Esophagus (tissue), 2 donors: ENCODE data around the gene ZNF837. TPM values are rescaled to one million over a fixed set of nuclear protein-coding genes. Genes with fewer than 3 reads are reported as not detected.

Experiments
- H3K27ac ChIP-seq, 2 donors: one replicate each; pipeline ENCODE4 v1.5.1; 2013; ENCODE audit warnings: low read depth in 2 of 2, mild to moderate bottlenecking in 2 of 2, inconsistent platforms in 1 of 2, low read length in 1 of 2, moderate library complexity in 1 of 2
- H3K27me3 ChIP-seq, 2 donors: one replicate each; pipeline ENCODE4 v1.6.1; 2013; ENCODE audit warnings: low read length in 2 of 2, control low read depth in 1 of 2, mild to moderate bottlenecking in 1 of 2; ENCODE audit not compliant: insufficient read depth in 2 of 2, control insufficient read depth in 1 of 2
- H3K36me3 ChIP-seq, 2 donors: one replicate each; pipeline ENCODE4 v1.6.1; 2013; ENCODE audit warnings: low read length in 1 of 2; ENCODE audit not compliant: control insufficient read depth in 2 of 2, insufficient read depth in 2 of 2
- H3K4me1 ChIP-seq, 2 donors: one replicate each; pipeline ENCODE4 v1.6.1; 2013; ENCODE audit warnings: low read length in 1 of 2; ENCODE audit not compliant: control insufficient read depth in 2 of 2, insufficient read depth in 2 of 2
- H3K4me3 ChIP-seq, 2 donors: one replicate each; pipeline ENCODE4 v1.5.1; 2013; ENCODE audit warnings: low read length in 2 of 2, mild to moderate bottlenecking in 2 of 2, low read depth in 1 of 2, moderate library complexity in 1 of 2
- H3K9me3 ChIP-seq, 2 donors: one replicate each; pipeline ENCODE4 v1.6.1; 2013; ENCODE audit warnings: mild to moderate bottlenecking in 2 of 2, low read depth in 1 of 2, low read length in 1 of 2, moderate library complexity in 1 of 2; ENCODE audit not compliant: control insufficient read depth in 2 of 2, insufficient read depth in 1 of 2
- WGBS, 2 donors: extraction: QIAGEN DNeasy Blood & Tissue Kit; methylation state at CpG; one replicate each; pipeline ENCODE4 v1.1.7; 2013; 5-methylcytosine and 5-hydroxymethylcytosine counted together
- polyA plus RNA-seq, 2 donors: library from polyadenylated mRNA; stranded (reverse); fragments of 200-250 nt; gene quantifications; one replicate each; pipeline ENCODE4 v1.2.3, GENCODE V29; 2013
- donor health status: healthy with polysubstance abuse.
- donor health status: Bipolar disorder and iron deficiency.

The ZNF837 gene
- polyA plus RNA-seq, 2 donors = 2.5 to 2.8 TPM

DNA sequence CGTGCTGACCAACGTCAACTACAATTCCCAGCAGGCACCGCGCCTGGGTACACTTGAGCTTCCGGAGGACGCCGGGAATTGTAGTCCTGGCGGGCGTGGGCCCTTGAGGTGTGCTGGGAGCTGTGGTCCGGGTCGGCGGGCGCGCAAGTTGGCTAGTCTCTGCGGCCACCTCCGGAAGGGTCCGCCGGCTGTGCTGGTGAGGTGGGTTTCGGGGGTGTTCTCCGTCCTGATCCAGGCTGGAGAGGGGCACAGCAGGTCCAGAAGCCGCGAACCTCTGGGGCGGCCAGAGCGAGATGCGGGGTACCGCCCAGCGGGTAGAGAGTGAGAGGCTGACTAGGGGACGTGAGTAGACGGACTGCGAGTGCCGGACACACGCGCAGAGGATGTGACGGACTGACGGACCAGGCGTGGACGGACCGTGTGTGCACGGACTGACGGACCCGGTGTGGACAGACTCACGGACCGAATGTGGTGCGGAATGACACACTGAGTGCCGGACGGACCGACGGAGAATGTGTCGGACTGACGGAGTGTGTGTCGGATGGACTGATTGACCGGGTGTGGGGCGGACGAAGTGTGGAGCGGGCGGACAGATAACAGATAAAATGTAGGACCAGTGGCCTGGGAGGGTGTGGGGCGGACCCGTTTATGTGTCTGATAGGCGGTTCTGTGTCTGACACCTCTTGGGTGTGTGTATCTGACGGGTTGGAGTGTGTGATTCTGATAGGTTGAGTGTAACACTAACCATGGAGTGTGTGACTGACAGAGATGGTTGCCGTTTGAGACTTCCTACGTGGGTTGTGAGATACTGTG lies 53.7 kb downstream of the ZNF837 start, which contains the start of gene ZSCAN22:
Gene ZSCAN22, plus strand, starts transcription at position 81 of the 813 bp plus-strand sequence. CDS start 7,809 bp downstream, outside the sequence.
- peaks cover 0 to 8% of the 10 kb centered on the region in 2 donors for H3K4me1 ChIP-seq
- no peaks in the 10 kb centered on the region for H3K27me3 ChIP-seq
- no peaks in the 10 kb centered on the region for H3K36me3 ChIP-seq
- H3K4me3 ChIP-seq = peak within 1 kb of the TSS; percentile 86 to 95
- peak within 1 kb of the TSS; percentile 94 to 97 for H3K27ac ChIP-seq
- 0% methylated on average over 62 of the region's 62 CpGs for WGBS, 2 donors
- no peaks in the 10 kb centered on the region for H3K9me3 ChIP-seq

DNA sequence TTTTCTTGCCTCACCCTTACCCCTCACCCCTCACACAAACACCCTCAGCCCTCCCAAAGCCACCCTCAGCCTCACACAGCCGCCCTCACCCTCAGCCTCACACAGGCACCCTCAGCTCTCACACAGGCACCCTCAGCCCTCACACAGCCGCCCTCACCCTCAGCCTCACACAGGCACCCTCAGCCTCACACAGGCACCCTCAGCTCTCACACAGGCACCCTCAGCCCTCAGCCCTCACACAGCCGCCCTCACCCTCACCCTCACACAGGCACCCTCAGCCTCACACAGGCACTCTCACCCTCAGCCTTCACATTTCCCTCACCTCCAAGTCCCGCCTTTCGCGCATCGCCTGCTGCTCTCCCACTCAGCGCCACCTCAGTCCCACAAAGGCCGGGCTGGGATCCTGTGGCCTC lies 54.3 kb downstream of the ZNF837 start:
- no peaks in the 10 kb centered on the region for H3K36me3 ChIP-seq
- no peaks in the 10 kb centered on the region for H3K27me3 ChIP-seq
- H3K4me3 ChIP-seq = peak overlapping the region; percentile 86 to 95
- H3K27ac ChIP-seq = peak overlapping the region; percentile 78 to 94
- H3K9me3 ChIP-seq = no peaks in the 10 kb centered on the region
- WGBS, 2 donors = 3 to 5% methylated on average over 9 of the region's 9 CpGs
- H3K4me1 ChIP-seq = peaks cover 0 to 8% of the 10 kb centered on the region in 2 donors

DNA sequence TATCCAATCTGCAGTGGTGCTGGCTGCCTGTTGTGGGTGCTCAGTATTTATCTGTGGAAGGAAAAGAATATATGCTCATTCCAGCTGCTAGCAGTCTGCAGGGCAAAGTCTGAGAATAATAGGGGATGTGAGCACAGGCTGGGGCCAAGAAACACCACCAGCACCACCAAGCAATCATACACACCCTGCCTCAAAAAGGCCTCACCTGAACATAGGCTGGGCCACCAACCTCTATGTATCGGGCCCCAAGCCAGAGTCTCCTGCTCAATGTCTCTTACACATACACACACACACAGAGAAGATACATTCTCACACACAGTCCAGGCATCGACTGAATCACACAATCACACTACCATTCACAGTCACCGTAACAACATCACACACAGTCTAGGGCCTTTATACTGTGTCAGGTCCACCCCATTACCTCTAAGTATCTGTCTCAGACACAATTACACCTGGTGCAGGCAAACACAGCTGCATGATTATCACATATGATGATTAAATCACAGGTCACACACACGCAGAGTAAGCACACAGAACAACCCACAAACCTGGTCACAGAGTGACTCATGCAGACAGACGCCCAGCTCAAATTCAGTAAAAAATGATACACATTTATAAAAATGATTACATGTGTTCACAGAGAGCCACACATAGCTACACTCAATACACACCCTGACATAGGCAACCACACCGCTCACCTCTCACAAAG lies 55.4 kb downstream of the ZNF837 start:
- Histone ChIP-seq H3K27ac (peak overlapping the region in 1 of 2 donors; percentile 29), H3K4me3 (peak overlapping the region in 1 of 2 donors; percentile 86), H3K27me3 (no peaks in the 10 kb centered on the region), H3K36me3 (no peaks in the 10 kb centered on the region), H3K4me1 (peaks cover 0 to 8% of the 10 kb centered on the region in 2 donors), H3K9me3 (no peaks in the 10 kb centered on the region)
- 66 to 67% methylated on average over 6 of the region's 6 CpGs for WGBS, 2 donors

GRCh38 chr19:58319241-58319640 lies 61.6 kb downstream of the ZNF837 start:
- Histone ChIP-seq H3K36me3 (peaks cover 5 to 9% of the 10 kb centered on the region in 2 donors), H3K4me1 (peaks cover 0 to 17% of the 10 kb centered on the region in 2 donors), H3K27ac (peak overlapping the region; percentile 52 to 59), H3K4me3 (no peak overlapping the region), H3K9me3 (peaks cover 0 to 3% of the 10 kb centered on the region in 2 donors), H3K27me3 (no peaks in the 10 kb centered on the region)
- WGBS, 2 donors = 63 to 80% methylated on average over 10 of the region's 10 CpGs

- 80 to 84% methylated on average over 4 of the region's 4 CpGs for WGBS, 2 donors
- peaks cover 5 to 9% of the 10 kb centered on the region in 2 donors for H3K36me3 ChIP-seq
- H3K4me3 ChIP-seq = no peak overlapping the region
Observed at GRCh38 chr19:58318297-58318696, 62.5 kb downstream of the ZNF837 start.

More at GRCh38 chr19:58318297-58318696, 62.5 kb downstream of the ZNF837 start:
- Histone ChIP-seq H3K27ac (no peak overlapping the region), H3K27me3 (no peaks in the 10 kb centered on the region), H3K4me1 (peaks cover 0 to 17% of the 10 kb centered on the region in 2 donors), H3K9me3 (peaks cover 0 to 3% of the 10 kb centered on the region in 2 donors)

Other genes starting within 250 kb of the ZNF837 start
- 1 to 10 TPM; 2.0 to 2.3 TPM for gene ZNF329, start 230.2 kb downstream of the ZNF837 start, polyA plus RNA-seq
- 10 to 100 TPM; 15.4 to 16.7 TPM for gene ZNF274, start 198.0 kb downstream of the ZNF837 start, polyA plus RNA-seq
- gene ZNF544, start 152.1 kb downstream of the ZNF837 start, polyA plus RNA-seq = 10 to 100 TPM; 14.7 to 17.9 TPM
- gene ZNF8, start 102.1 kb downstream of the ZNF837 start, polyA plus RNA-seq = 1 to 10 TPM in 1 of 2 donors, under 1 TPM in 1; 0.91 to 1.6 TPM
- 10 to 100 TPM; 15.2 to 23.1 TPM for gene ERVK3-1, start 75.7 kb downstream of the ZNF837 start, polyA plus RNA-seq
- gene ZSCAN22, start 54.0 kb downstream of the ZNF837 start, polyA plus RNA-seq = 1 to 10 TPM in 1 of 2 donors, under 1 TPM in 1; 0.87 to 1.0 TPM
- 10 to 100 TPM in 1 of 2 donors, 1 to 10 TPM in 1; 5.4 to 10.6 TPM for gene A1BG, start 27.5 kb downstream of the ZNF837 start, polyA plus RNA-seq
- 1 to 10 TPM in 1 of 2 donors, under 1 TPM in 1; 0.96 to 2.2 TPM for gene ZNF497, start 18.3 kb downstream of the ZNF837 start, polyA plus RNA-seq
- gene RPS5, start 6.2 kb upstream of the ZNF837 start, polyA plus RNA-seq = 1,000 to 10,000 TPM in 1 of 2 donors, 100 to 1,000 TPM in 1; 725 to 1,912 TPM
- gene RNF225, start 14.6 kb upstream of the ZNF837 start, polyA plus RNA-seq = 1 to 10 TPM; 1.6 to 4.6 TPM
- 1 to 10 TPM; 3.9 to 8.9 TPM for gene ZNF584, start 27.6 kb upstream of the ZNF837 start, polyA plus RNA-seq
- under 1 TPM; 0.83 to 0.89 TPM for gene ZNF132, start 59.1 kb upstream of the ZNF837 start, polyA plus RNA-seq
- gene ZNF324B, start 70.6 kb upstream of the ZNF837 start, polyA plus RNA-seq = 1 to 10 TPM; 2.4 to 2.8 TPM
- gene ZNF324, start 86.0 kb upstream of the ZNF837 start, polyA plus RNA-seq = 1 to 10 TPM; 5.1 to 5.6 TPM
- gene ZNF446, start 95.3 kb upstream of the ZNF837 start, polyA plus RNA-seq = 1 to 10 TPM; 6.9 to 9.9 TPM
- gene SLC27A5, start 131.0 kb upstream of the ZNF837 start, polyA plus RNA-seq = 1 to 10 TPM; 7.0 to 7.2 TPM
- gene ZBTB45, start 138.8 kb upstream of the ZNF837 start, polyA plus RNA-seq = 1 to 10 TPM; 6.4 to 7.4 TPM
- gene TRIM28, start 163.0 kb upstream of the ZNF837 start, polyA plus RNA-seq = 100 to 1,000 TPM; 159 to 175 TPM
- 100 to 1,000 TPM; 174 to 262 TPM for gene CHMP2A, start 174.1 kb upstream of the ZNF837 start, polyA plus RNA-seq
- 10 to 100 TPM; 22.7 to 41.4 TPM for gene UBE2M, start 177.6 kb upstream of the ZNF837 start, polyA plus RNA-seq
- 10 to 100 TPM; 15.3 to 35.9 TPM for gene MZF1, start 192.3 kb upstream of the ZNF837 start, polyA plus RNA-seq